Measurements from ENCODE around the gene ADAM8.

- TF ChIP-seq EZH2 (IDR thresholded peaks at IDR 0.05; ENCODE audit: borderline replicate concordance, insufficient read depth, low read depth, low read length, poor library complexity, severe bottlenecking) (no peak), CTCF (IDR thresholded peaks at IDR 0.05) (no peak)
Measured at GRCh38 chr10:133266056-133266795, 10.4 kb downstream of the ADAM8 start.
